H9 (cell line): Measurements from ENCODE around the gene PLEKHA7. TPM values are rescaled to one million over a fixed set of nuclear protein-coding genes. Genes with fewer than 3 reads are reported as not detected.

Experiments used
- DNase-seq: peaks from one replicate; pipeline ENCODE4 v3.0.0-alpha.2; 2017
- H2AFZ ChIP-seq: one replicate; pipeline ENCODE4 v1.6.1; 2013; ENCODE audit warnings: mild to moderate bottlenecking, low read length, control low read depth, moderate library complexity
- H2AK5ac ChIP-seq: 2 replicates; pipeline ENCODE4 v1.6.1; 2013; ENCODE audit warnings: low read length, control low read depth, mixed read lengths; ENCODE audit not compliant: insufficient read length
- H2BK120ac ChIP-seq: one replicate; pipeline ENCODE4 v1.6.1; 2013; ENCODE audit warnings: low read depth, mild to moderate bottlenecking, low read length, control low read depth, inconsistent platforms; ENCODE audit not compliant: poor library complexity, severe bottlenecking
- H2BK12ac ChIP-seq: 2 replicates; pipeline ENCODE4 v1.6.1; 2013; ENCODE audit warnings: low read length, control low read depth, mixed read lengths, low read depth; ENCODE audit not compliant: insufficient read length
- H2BK15ac ChIP-seq: 2 replicates; pipeline ENCODE4 v1.6.1; 2013; ENCODE audit warnings: low read depth, low read length, control low read depth
- H2BK20ac ChIP-seq: one replicate; pipeline ENCODE4 v1.6.1; 2013; ENCODE audit warnings: low read depth, mild to moderate bottlenecking, low read length, control low read depth, inconsistent platforms; ENCODE audit not compliant: poor library complexity, severe bottlenecking
- H2BK5ac ChIP-seq: 2 replicates; pipeline ENCODE4 v1.6.1; 2013; ENCODE audit warnings: low read length, control low read depth, mixed read lengths; ENCODE audit not compliant: insufficient read length
- H3K14ac ChIP-seq: 2 replicates; pipeline ENCODE4 v1.6.1; 2013; ENCODE audit warnings: low read length, control low read depth; ENCODE audit not compliant: insufficient read depth
- H3K18ac ChIP-seq: 2 replicates; pipeline ENCODE4 v1.6.1; 2013; ENCODE audit warnings: low read depth, mild to moderate bottlenecking, mixed read lengths, low read length, control low read depth; ENCODE audit not compliant: insufficient read length
- H3K23ac ChIP-seq: 2 replicates; pipeline ENCODE4 v1.6.1; 2013; ENCODE audit warnings: low read length, control low read depth, mixed read lengths, low read depth; ENCODE audit not compliant: insufficient read length
- H3K23me2 ChIP-seq: 2 replicates; pipeline ENCODE4 v1.6.1; 2013; ENCODE audit warnings: low read depth, mild to moderate bottlenecking, mixed read lengths, low read length, control low read depth; ENCODE audit not compliant: insufficient read length, poor library complexity, severe bottlenecking
- H3K27ac ChIP-seq: 2 replicates; pipeline ENCODE4 v1.5.1; 2013; ENCODE audit warnings: low read length, control low read depth, mixed read lengths, low read depth; ENCODE audit not compliant: insufficient read length
- H3K27me3 ChIP-seq: 2 replicates; pipeline ENCODE4 v1.6.1; 2013; ENCODE audit warnings: low read length, control low read depth, inconsistent platforms; ENCODE audit not compliant: insufficient read depth
- H3K4ac ChIP-seq: 2 replicates; pipeline ENCODE4 v1.6.1; 2013; ENCODE audit warnings: low read depth, mild to moderate bottlenecking, control low read depth, inconsistent platforms, low read length, moderate library complexity
- H3K4me1 ChIP-seq: 2 replicates; pipeline ENCODE4 v1.6.1; 2013; ENCODE audit warnings: low read length, control low read depth, inconsistent platforms; ENCODE audit not compliant: insufficient read depth
- H3K4me2 ChIP-seq: 2 replicates; pipeline ENCODE4 v1.6.1; 2013; ENCODE audit warnings: low read length, control low read depth, mixed read lengths; ENCODE audit not compliant: insufficient read length, insufficient read depth
- H3K56ac ChIP-seq: 2 replicates; pipeline ENCODE4 v1.6.1; 2013; ENCODE audit warnings: low read depth, mild to moderate bottlenecking, mixed read lengths, low read length, control low read depth; ENCODE audit not compliant: insufficient read length
- H3K79me1 ChIP-seq: 2 replicates; pipeline ENCODE4 v1.6.1; 2013; ENCODE audit warnings: low read depth, mild to moderate bottlenecking, moderate library complexity, low read length, control low read depth, inconsistent platforms; ENCODE audit not compliant: insufficient read depth, poor library complexity, severe bottlenecking
- H3K79me2 ChIP-seq: 2 replicates; pipeline ENCODE4 v1.6.1; 2013; ENCODE audit warnings: low read length, control low read depth, inconsistent platforms; ENCODE audit not compliant: insufficient read depth
- H3K9ac ChIP-seq: 2 replicates; pipeline ENCODE4 v1.6.1; 2013; ENCODE audit warnings: low read length, control low read depth, mixed read lengths; ENCODE audit not compliant: insufficient read length; ENCODE audit errors: extremely low read depth
- H3K9me3 ChIP-seq: one replicate; pipeline ENCODE4 v1.6.1; 2013; ENCODE audit warnings: low read depth, low read length, inconsistent platforms; ENCODE audit not compliant: control insufficient read depth
- H3T11ph ChIP-seq: one replicate; pipeline ENCODE4 v1.6.1; 2013; ENCODE audit warnings: mild to moderate bottlenecking, low read length, control low read depth, inconsistent platforms
- H4K20me1 ChIP-seq: one replicate; pipeline ENCODE4 v1.6.1; 2013; ENCODE audit not compliant: control insufficient read depth, insufficient read length, insufficient read depth
- H4K5ac ChIP-seq: 2 replicates; pipeline ENCODE4 v1.6.1; 2013; ENCODE audit warnings: low read depth, mild to moderate bottlenecking, mixed read lengths, low read length, control low read depth; ENCODE audit not compliant: insufficient read length
- H4K8ac ChIP-seq: replicated peaks from 2 replicates; pipeline ENCODE4 v1.6.1; 2013; ENCODE audit warnings: low read length, control low read depth, mixed read lengths, low read depth; ENCODE audit not compliant: insufficient read length
- H4K91ac ChIP-seq: 2 replicates; pipeline ENCODE4 v1.6.1; 2013; ENCODE audit warnings: low read depth, mild to moderate bottlenecking, moderate library complexity, mixed read lengths, low read length, control low read depth; ENCODE audit not compliant: insufficient read length
- H3K27ac Mint-ChIP-seq, 3 experiments: 2 replicates in 2 of 3; 3 replicates in 1 of 3; pipeline ENCODE4 v1.8.0; 2020 to 2021; ENCODE audit warnings: mixed read lengths in 3 of 3, mild to moderate bottlenecking in 1 of 3, moderate library complexity in 1 of 3
- H3K27me3 Mint-ChIP-seq: 2 replicates; pipeline ENCODE4 v1.8.0; 2021; ENCODE audit warnings: low read depth, mild to moderate bottlenecking, moderate library complexity, mixed read lengths
- H3K36me3 Mint-ChIP-seq, 3 experiments: 2 replicates in 2 of 3; 3 replicates in 1 of 3; pipeline ENCODE4 v1.8.0; 2020 to 2021; ENCODE audit warnings: low read depth in 3 of 3, mixed read lengths in 3 of 3; ENCODE audit not compliant: insufficient read depth in 1 of 3
- H3K4me1 Mint-ChIP-seq, 2 experiments: 2 replicates each; pipeline ENCODE4 v1.8.0; 2020; ENCODE audit warnings: mixed read lengths in 2 of 2
- H3K4me3 Mint-ChIP-seq, 2 experiments: 2 replicates in 1 of 2; 3 replicates in 1 of 2; pipeline ENCODE4 v1.8.0; 2020 to 2021; ENCODE audit warnings: mild to moderate bottlenecking in 2 of 2, mixed read lengths in 2 of 2, moderate library complexity in 1 of 2
- H3K9me3 Mint-ChIP-seq, 2 experiments: 2 replicates in 1 of 2; 3 replicates in 1 of 2; pipeline ENCODE4 v1.8.0; 2020; ENCODE audit warnings: mild to moderate bottlenecking in 2 of 2, mixed read lengths in 2 of 2, moderate library complexity in 1 of 2
- CTCF ChIP-seq: fragments of 200-600 bp; sonication (generic); conservative IDR thresholded peaks from 3 replicates; pipeline ENCODE4 v1.8.0; 2021; ENCODE audit warnings: antibody characterized with exemption, mild to moderate bottlenecking
- WGBS: extraction: QIAGEN DNeasy Blood & Tissue Kit; methylation state at CpG from one replicate; pipeline ENCODE4 v1.1.7; 2013; ENCODE audit warnings: missing lambda C conversion rate, low lambda C conversion rate, mixed read lengths; ENCODE audit not compliant: insufficient read length; ENCODE audit errors: extremely low coverage; 5-methylcytosine and 5-hydroxymethylcytosine counted together
- total RNA-seq: library from RNA; stranded (reverse); gene quantifications from 2 replicates; pipeline ENCODE4 v1.2.1, GENCODE V29; 2021

Gene PLEKHA7
- total RNA-seq, 1 experiment from 2014 or later, result 21.0 TPM

DNA sequence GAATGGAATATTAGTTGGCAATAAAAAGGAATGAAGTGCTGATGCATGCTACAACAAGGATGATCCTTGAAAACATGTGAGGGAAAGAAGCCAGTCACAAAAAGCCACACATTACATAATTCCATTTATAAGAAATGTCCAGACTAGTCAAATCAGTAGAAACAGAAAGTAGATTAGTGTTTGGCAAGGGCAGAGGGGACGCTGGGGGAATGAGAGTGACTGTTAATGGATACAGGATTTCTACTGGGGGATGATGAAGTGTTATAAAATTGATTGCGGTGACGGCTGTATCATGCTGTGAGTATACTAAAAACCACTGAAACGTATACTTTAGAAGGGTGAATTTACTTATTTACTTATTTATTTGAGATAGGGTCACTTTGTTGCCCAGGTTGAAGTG lies 217.9 kb downstream of the PLEKHA7 start:
- Histone ChIP-seq H4K91ac (no peak overlapping the region), H2BK5ac (no peak overlapping the region), H4K20me1 (no peaks in the 10 kb centered on the region), H2BK12ac (no peak overlapping the region), H3K79me1 (no peaks in the 10 kb centered on the region), H3K4ac (no peak overlapping the region), H4K5ac (no peak overlapping the region), H2BK20ac (no peak overlapping the region), H3K4me1 (no peaks in the 10 kb centered on the region), H3K9ac (no peak overlapping the region), H3K18ac (no peak overlapping the region), H2BK15ac (no peak overlapping the region), H3K27ac (no peak overlapping the region), H3K4me2 (no peak overlapping the region), H3K27me3 (no peaks in the 10 kb centered on the region; the same call in 1 of the 2 replicates), H3K14ac (no peak overlapping the region), H3K23me2 (no peaks in the 10 kb centered on the region), H2AK5ac (no peak overlapping the region), H2BK120ac (no peak overlapping the region), H3K23ac (no peak overlapping the region), H2AFZ (no peak overlapping the region), H4K8ac (no peak overlapping the region), H3K9me3 (no peaks in the 10 kb centered on the region), H3K79me2 (no peaks in the 10 kb centered on the region), H3K56ac (no peak overlapping the region), H3T11ph (no peak overlapping the region)
- Mint-ChIP-seq H3K4me3 (no peak overlapping the region), H3K4me1 (peaks cover 0 to 12% of the 10 kb centered on the region in 2 experiments; a peak in 2 of 4 replicates), H3K36me3 (peaks cover 0 to 30% (median 10%) of the 10 kb centered on the region in 3 experiments; a peak in 5 of 7 replicates), H3K9me3 (no peaks in the 10 kb centered on the region), H3K27me3 (no peaks in the 10 kb centered on the region), H3K27ac (no peak overlapping the region)
- WGBS, result no CpG with 5 or more reads among the region's 4 CpGs
- no peak for TF ChIP-seq CTCF
- DNase-seq, result no peak
